GM19351 (cell line): ENCODE data around the gene ZFHX3.

Source experiments
- ATAC-seq: cut with Tn5 transposase; IDR thresholded peaks from one replicate; pipeline ENCODE4 v1.9.1; 2021; ENCODE audit warnings: mild to moderate bottlenecking, moderate library complexity; ENCODE audit not compliant: unreplicated experiment

Gene ZFHX3

GRCh38 chr16:72785886-72786285 lies 262.0 kb downstream of the ZFHX3 start:
- no peak for ATAC-seq

- no peak for ATAC-seq
Measured at GRCh38 chr16:72785171-72785570, 262.8 kb downstream of the ZFHX3 start.

- no peak for ATAC-seq
Measured at GRCh38 chr16:72783716-72784318, 264.1 kb downstream of the ZFHX3 start.

DNA sequence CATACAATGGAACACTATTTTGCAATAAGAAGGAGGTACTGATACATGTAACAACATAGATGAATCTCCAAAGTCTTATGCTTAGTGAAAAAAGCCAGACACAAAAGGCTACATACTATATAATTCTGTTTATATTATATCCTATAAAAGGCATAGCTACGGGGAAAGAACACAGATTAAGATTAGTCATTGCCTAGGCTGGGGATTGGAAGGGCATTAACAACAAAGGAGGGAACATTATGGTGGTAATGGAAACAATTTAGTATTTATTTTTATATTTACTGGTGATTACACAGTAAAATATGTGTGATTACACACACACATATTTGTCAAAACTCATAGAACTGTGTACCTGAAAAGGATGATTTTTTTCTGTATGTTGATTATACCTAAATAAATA lies 278.1 kb downstream of the ZFHX3 start:
- no peak for ATAC-seq

- ATAC-seq: no peak
Measured at GRCh38 chr16:72768591-72768990, 279.3 kb downstream of the ZFHX3 start.

- ATAC-seq: no peak
Measured at GRCh38 chr16:72766506-72766905, 281.4 kb downstream of the ZFHX3 start.

DNA sequence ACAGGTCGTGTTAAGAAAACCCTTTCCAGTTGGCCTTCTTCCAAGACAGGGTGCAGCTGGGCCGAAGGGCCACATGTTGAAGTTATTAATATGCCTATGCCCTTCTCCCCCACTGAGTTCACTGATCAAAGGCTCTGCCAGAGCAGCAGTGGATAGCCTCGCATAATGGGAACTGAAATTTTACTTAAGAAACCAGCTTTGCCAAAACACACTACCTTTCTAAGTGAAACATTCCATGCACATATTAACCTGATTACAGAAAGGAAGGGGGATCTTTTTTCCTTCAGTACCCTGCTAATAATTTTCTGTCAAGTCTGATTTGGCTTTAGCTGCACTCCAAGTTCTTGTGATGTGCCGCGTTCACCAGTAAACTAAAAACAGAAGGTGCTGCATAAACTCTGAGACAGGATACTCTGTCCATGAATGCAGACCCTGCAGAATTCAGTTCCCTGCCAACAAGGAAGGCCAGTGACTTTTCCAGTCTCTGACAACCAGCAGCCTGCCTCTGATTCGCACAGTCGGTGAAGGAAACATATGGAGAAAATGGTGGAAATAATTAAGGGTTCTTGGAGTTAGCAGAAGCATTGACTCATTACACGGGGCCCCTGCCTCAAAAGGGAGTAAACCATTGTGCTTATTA lies 283.8 kb downstream of the ZFHX3 start:
- no peak for ATAC-seq

- ATAC-seq: no peak
Measured at GRCh38 chr16:72760581-72760980, 287.3 kb downstream of the ZFHX3 start.

- no peak for ATAC-seq
Measured at GRCh38 chr16:72753881-72754280, 294.0 kb downstream of the ZFHX3 start.

- ATAC-seq: no peak
Measured at GRCh38 chr16:72752004-72752695, 295.8 kb downstream of the ZFHX3 start.

GRCh38 chr16:72751076-72751475 lies 296.9 kb downstream of the ZFHX3 start:
- ATAC-seq: no peak

DNA sequence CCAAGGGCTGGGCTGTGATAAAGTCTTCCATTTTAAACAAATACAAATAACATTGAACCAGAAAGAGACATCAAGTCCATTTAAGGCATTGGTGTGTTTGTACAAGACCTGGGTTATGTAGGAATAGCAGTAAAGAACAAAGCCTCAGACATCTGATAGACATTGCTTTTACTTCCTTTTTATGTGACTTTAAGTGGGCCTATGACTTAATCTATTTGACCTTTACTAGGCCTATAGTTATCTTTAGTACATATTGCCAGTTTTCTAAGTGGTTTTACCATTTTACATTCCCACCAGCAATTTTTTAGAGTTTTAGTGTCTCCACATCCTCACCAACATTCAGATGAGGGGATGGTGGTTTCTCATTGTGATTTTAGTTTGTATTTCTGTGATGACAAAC lies 298.8 kb downstream of the ZFHX3 start:
- ATAC-seq: no peak

DNA sequence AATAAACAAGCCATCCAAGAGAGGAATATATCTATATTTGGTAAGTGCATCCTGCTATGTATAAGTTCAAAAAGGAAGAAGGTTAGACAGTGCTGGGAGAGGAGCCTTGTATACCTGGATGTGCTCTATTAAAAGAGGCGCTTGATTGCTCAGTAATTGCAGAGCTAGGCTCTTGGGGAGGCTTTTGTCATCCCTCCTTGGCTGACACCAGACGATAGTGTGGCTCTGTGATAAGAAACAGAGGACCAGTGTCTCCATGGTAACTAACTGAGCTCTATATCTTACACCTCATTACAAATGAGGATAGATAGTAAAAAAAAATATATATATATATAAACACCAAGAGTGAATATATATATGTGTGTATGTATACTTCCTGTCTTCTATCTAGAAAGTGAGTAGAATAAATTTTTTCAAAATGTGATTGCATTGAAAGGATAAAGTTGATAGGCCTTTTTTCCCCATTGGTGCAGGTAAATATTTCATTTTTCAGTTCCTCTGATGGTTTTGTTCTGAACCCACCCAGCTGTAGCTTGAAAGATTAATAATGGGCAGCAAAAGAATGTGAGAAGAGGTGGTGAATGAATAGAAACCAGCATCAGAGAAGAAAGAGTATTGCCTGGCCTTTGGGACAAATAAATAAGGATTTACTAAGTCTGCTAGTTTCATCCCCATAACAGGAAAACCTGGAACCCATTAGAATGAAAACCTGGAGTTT lies 303.7 kb downstream of the ZFHX3 start:
- no peak for ATAC-seq

DNA sequence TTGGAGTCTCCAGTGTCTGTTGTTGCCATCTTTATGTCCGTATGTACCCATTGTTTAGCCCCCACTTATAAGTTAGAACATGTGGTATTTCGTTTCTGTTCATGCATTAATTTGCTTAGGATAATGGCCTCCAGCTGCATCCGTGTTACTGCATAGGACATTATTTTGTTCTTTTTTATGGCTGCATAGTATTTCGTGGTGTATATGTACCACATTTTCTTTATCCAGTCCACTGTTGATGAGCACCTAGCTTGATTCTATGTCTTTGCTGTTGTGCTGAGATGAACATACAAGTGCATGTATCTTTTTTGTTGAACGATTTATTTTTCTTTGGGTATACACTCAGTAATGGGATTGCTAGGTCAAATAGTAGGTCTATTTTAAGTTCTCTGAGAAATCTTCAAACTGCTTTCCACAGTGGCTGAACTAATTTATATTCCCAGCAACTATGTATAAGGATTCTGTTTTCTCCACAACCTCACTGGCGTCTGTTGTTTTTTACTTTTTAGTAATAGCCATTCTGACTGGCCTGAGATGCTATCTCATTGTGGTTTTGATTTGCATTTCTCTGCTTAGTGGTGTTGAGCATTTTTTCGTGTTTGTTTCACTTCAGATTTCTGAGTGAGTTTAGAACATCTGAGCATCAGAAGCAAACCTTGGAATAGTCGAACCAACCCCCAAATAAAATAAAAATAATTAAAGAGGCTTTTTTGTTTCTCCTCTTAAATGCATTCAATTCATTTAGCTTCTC lies 304.7 kb downstream of the ZFHX3 start:
- ATAC-seq: peak; percentile 87

DNA sequence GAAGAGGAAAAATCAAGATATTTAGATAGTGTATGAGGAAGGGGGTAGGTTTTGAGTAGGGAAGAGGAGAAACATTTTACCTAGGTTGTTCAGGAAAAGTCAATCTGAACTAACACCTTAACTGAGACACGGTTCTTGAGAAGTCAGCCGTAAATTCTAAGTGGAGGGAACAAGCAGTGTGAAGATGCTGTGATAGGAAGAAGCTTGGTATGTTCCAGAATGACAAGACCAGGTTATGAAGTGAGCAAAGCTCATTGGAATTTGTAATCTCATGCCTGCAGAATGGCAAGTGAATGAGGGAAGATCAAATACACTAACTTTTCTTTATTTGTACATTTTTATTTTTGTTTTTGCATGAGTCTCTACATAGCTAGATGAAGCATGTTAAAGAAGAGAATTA lies 307.6 kb downstream of the ZFHX3 start:
- no peak for ATAC-seq

DNA sequence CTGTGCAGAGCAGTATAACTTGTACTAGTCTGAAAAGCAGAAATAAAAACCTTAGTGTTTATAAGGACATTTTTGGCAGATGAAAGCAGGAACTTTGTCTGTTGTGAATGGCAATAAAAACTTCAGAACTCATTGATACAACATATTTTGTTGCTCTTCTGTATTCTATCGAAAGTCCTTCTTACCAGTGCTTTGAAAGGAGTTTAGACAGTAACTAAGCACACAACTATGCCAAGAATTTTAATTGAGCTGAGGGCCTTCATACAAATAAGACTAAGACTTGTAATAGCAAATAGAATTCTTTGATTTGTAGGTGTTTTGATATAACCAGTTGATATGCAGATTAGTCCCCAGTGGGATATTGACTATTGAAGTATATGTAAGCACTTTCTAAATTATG lies 308.4 kb downstream of the ZFHX3 start:
- no peak for ATAC-seq

DNA sequence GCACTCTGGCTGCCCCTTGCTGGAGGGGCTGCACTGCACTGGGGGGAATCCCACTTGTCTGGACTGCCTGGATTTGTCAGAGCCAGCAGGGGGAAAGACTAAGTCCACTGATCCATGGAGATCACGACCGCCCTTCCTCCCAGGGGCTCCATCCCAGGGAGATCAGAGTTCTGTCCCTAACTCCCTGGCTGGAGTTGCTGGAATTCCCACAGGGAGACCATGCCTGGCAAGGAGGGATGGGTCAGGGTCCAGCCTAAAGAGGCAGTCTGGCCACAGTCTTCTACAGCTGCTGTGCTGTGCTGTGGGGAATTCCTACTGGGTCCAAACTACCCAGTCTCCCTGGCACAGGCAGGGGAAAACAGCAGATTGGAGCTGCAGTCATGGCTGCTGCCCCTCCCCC lies 311.9 kb downstream of the ZFHX3 start:
- ATAC-seq: no peak
